A673 (cell line): Measurements from ENCODE around the gene NEGR1. TPM values are rescaled to one million over a fixed set of nuclear protein-coding genes. Genes with fewer than 3 reads are reported as not detected.

Experiments
- BruUV-seq: library from RNA; stranded (reverse); fragments of 400-500 nt; replicated peaks from 2 replicates; lab custom pipeline; 2021; lab: Mats Ljungman, UMichigan
- CTCF ChIA-PET: fragments of 300-600 bp; sonication (Branson Sonifier 250); formaldehyde crosslinking; loops from one replicate; lab custom pipeline; 2022; ENCODE audit warnings: antibody characterized with exemption; lab: Charles Lee
- POLR2A ChIA-PET: fragments of 300-600 bp; sonication (Branson Sonifier 250); formaldehyde crosslinking; loops from one replicate; lab custom pipeline; 2022; ENCODE audit warnings: antibody characterized with exemption; ENCODE audit not compliant: low non-redundant PET; lab: Charles Lee
- DNase-seq: peaks from one replicate; pipeline ENCODE4 v3.0.0-alpha.2; 2015; ENCODE audit warnings: low spot score
- H3K27ac ChIP-seq: fragments of 200-600 bp; sonication (generic); 2 replicates; pipeline ENCODE4 v1.5.1; 2016; ENCODE audit warnings: mixed run types, low read depth, mild to moderate bottlenecking, mixed read lengths, antibody characterized with exemption, low read length; ENCODE audit not compliant: poor library complexity, severe bottlenecking
- H3K27me3 ChIP-seq: fragments of 200-600 bp; sonication (generic); replicated peaks from 2 replicates; pipeline ENCODE4 v1.6.1; 2017; ENCODE audit warnings: mixed run types, low read depth, mild to moderate bottlenecking, mixed read lengths, antibody characterized with exemption, low read length; ENCODE audit not compliant: insufficient read depth, poor library complexity
- H3K36me3 ChIP-seq: fragments of 200-600 bp; sonication (generic); 2 replicates; pipeline ENCODE4 v1.6.1; 2016; ENCODE audit warnings: mixed run types, mild to moderate bottlenecking, mixed read lengths, antibody characterized with exemption, low read length; ENCODE audit not compliant: insufficient read depth, poor library complexity, severe bottlenecking
- H3K4me1 ChIP-seq: fragments of 200-600 bp; sonication (generic); 2 replicates; pipeline ENCODE4 v1.6.1; 2017; ENCODE audit warnings: mixed run types, mild to moderate bottlenecking, mixed read lengths, antibody characterized with exemption, low read length; ENCODE audit not compliant: insufficient read depth, poor library complexity, severe bottlenecking
- H3K4me3 ChIP-seq: fragments of 200-600 bp; sonication (generic); 2 replicates; pipeline ENCODE4 v1.5.1; 2016; ENCODE audit warnings: low read depth, mixed run types, mild to moderate bottlenecking, mixed read lengths, low read length; ENCODE audit not compliant: poor library complexity, severe bottlenecking
- H3K9me3 ChIP-seq: fragments of 200-600 bp; sonication (generic); 2 replicates; pipeline ENCODE4 v1.6.1; 2016; ENCODE audit warnings: mixed run types, low read depth, mild to moderate bottlenecking, mixed read lengths, antibody characterized with exemption, low read length; ENCODE audit not compliant: poor library complexity, severe bottlenecking
- CTCF ChIP-seq: fragments of 300-800, 200-600 bp; sonication (generic); conservative IDR thresholded peaks from 2 replicates; pipeline ENCODE4 v1.5.1; 2017; ENCODE audit warnings: low read depth, mild to moderate bottlenecking, antibody characterized with exemption, low read length, moderate library complexity, mixed read lengths
- EZH2 ChIP-seq: fragments of 200-600 bp; sonication (generic); IDR thresholded peaks from 2 replicates; pipeline ENCODE4 v1.6.1; 2017; ENCODE audit warnings: borderline replicate concordance, low read depth, mild to moderate bottlenecking, mixed read lengths, antibody characterized with exemption, low read length; ENCODE audit not compliant: poor library complexity, severe bottlenecking
- intact Hi-C: fragments of 100-400 bp; cut with micrococcal nuclease; formaldehyde crosslinking; loops from one replicate; pipeline ENCODE4 v1.10.0; 2022; ENCODE audit not compliant: unreplicated experiment
- total RNA-seq: library from RNA; stranded (reverse); gene quantifications from 2 replicates; pipeline ENCODE4 v1.2.3, GENCODE V29; 2021

The NEGR1 gene
- total RNA-seq, 1 experiment from 2014 or later = 7.6 TPM

GRCh38 chr1:71350805-71351204 is 931.5 kb downstream of the NEGR1 start:
- BruUV-seq = no TSS peak
- H3K27ac ChIP-seq = no peak overlapping the region
- intact Hi-C loops = no loop called here
- H3K9me3 ChIP-seq = no peaks in the 10 kb centered on the region
- peaks cover 13% of the 10 kb centered on the region for H3K4me1 ChIP-seq
- TF ChIP-seq EZH2 = no peak
- no peak for TF ChIP-seq CTCF
- H3K27me3 ChIP-seq = no peaks in the 10 kb centered on the region
- H3K4me3 ChIP-seq = no peak overlapping the region
- ChIA-PET CTCF (no interaction called here), POLR2A (no interaction called here)
- no peak for DNase-seq
- no peaks in the 10 kb centered on the region for H3K36me3 ChIP-seq

- CTCF ChIA-PET = no interaction called here
- TF ChIP-seq EZH2 (no peak), CTCF (no peak)
- no TSS peak for BruUV-seq
- no peak for DNase-seq
- intact Hi-C loops = no loop called here
- Histone ChIP-seq H3K4me1 (peaks cover 13% of the 10 kb centered on the region), H3K4me3 (no peak overlapping the region), H3K27ac (no peak overlapping the region), H3K36me3 (no peaks in the 10 kb centered on the region), H3K27me3 (no peaks in the 10 kb centered on the region), H3K9me3 (no peaks in the 10 kb centered on the region)
- POLR2A ChIA-PET = no interaction called here
Measured at GRCh38 chr1:71350330-71350729, 932.0 kb downstream of the NEGR1 start.
